GM19395 (cell line): ENCODE measurements around the gene MPC1.
"Not testable (repeated sequence)": the region's sequence is repeated elsewhere in the genome, so short reads cannot be mapped to it uniquely, and the experiment has no call there.

Experiments used
- ATAC-seq: cut with Tn5 transposase; IDR thresholded peaks from one replicate; pipeline ENCODE4 v1.9.1; 2021; ENCODE audit warnings: mild to moderate bottlenecking, moderate library complexity; ENCODE audit not compliant: unreplicated experiment

Gene MPC1

GRCh38 chr6:166348305-166348949, 34.3 kb downstream of the MPC1 start:
- no peak for ATAC-seq

GRCh38 chr6:166346965-166347364, 35.8 kb downstream of the MPC1 start:
- no peak for ATAC-seq

GRCh38 chr6:166346449-166346848, 36.3 kb downstream of the MPC1 start:
- ATAC-seq: no peak

- not testable (repeated sequence) for ATAC-seq
Measured at GRCh38 chr6:166345672-166346071, 37.1 kb downstream of the MPC1 start.

GRCh38 chr6:166344921-166345320, 37.8 kb downstream of the MPC1 start:
- ATAC-seq: not testable (repeated sequence)

GRCh38 chr6:166344240-166344639, 38.5 kb downstream of the MPC1 start:
- ATAC-seq: no peak

GRCh38 chr6:166343150-166343487, 39.6 kb downstream of the MPC1 start:
- ATAC-seq: peak; percentile 49

GRCh38 chr6:166342349-166343149, 40.2 kb downstream of the MPC1 start, which contains the start of gene SFT2D1:
TSS of gene SFT2D1 (minus strand) at chr6:166342545. CDS start at chr6:166342481, 64 bp downstream.
- ATAC-seq: peak; percentile 91

GRCh38 chr6:166341977-166342348, 40.8 kb downstream of the MPC1 start:
- no peak for ATAC-seq

- no peak for ATAC-seq
Measured at GRCh38 chr6:166341464-166341863, 41.3 kb downstream of the MPC1 start.

- no peak for ATAC-seq
Measured at GRCh38 chr6:166338854-166339253, 43.9 kb downstream of the MPC1 start.

GRCh38 chr6:166336847-166337246, 45.9 kb downstream of the MPC1 start:
- no peak for ATAC-seq

- ATAC-seq: peak; percentile 42
Measured at GRCh38 chr6:166335378-166336302, 47.1 kb downstream of the MPC1 start.

- ATAC-seq: no peak
Measured at GRCh38 chr6:166334878-166335277, 47.9 kb downstream of the MPC1 start.

GRCh38 chr6:166333172-166333995, 49.4 kb downstream of the MPC1 start:
- ATAC-seq: peak; percentile 84

GRCh38 chr6:166331503-166332415, 51.0 kb downstream of the MPC1 start:
- no peak for ATAC-seq

GRCh38 chr6:166330612-166331011, 52.1 kb downstream of the MPC1 start:
- no peak for ATAC-seq

GRCh38 chr6:166325383-166326042, 57.2 kb downstream of the MPC1 start:
- ATAC-seq: peak; percentile 97

- no peak for ATAC-seq
Measured at GRCh38 chr6:166323395-166323794, 59.3 kb downstream of the MPC1 start.
